Fibroblast of villous mesenchyme (primary cell): ENCODE data around the gene SLC4A2. TPM values are rescaled to one million over a fixed set of nuclear protein-coding genes. Genes with fewer than 3 reads are reported as not detected.

Experiments
- DNase-seq: peaks from one replicate; pipeline ENCODE4 v3.0.0-alpha.2; 2010; ENCODE audit warnings: low read depth
- H3K4me3 ChIP-seq: 2 replicates; pipeline ENCODE4 v1.5.1; 2011; ENCODE audit warnings: low read depth, mild to moderate bottlenecking, low read length
- CTCF ChIP-seq: IDR thresholded peaks from 2 replicates; pipeline ENCODE4 v1.5.1; 2012; ENCODE audit warnings: low read depth, mild to moderate bottlenecking, low read length; ENCODE audit not compliant: insufficient read depth
- total RNA-seq: library from RNA; depleted of rRNA; stranded (reverse); fragments of >200 nt; gene quantifications from 2 replicates; pipeline ENCODE4 v1.2.3, GENCODE V29; 2012

SLC4A2 gene
- total RNA-seq, 1 donor, result 85.5 TPM

GRCh38 chr7:151100921-151101320 lies 41.5 kb downstream of the SLC4A2 start:
- no peak overlapping the region for H3K4me3 ChIP-seq
- DNase-seq, result no peak
- no peak for TF ChIP-seq CTCF

- H3K4me3 ChIP-seq, result no peak overlapping the region
- no peak for TF ChIP-seq CTCF
- DNase-seq, result no peak
Measured at GRCh38 chr7:151101621-151102396, 42.4 kb downstream of the SLC4A2 start.

- no peak for DNase-seq
- TF ChIP-seq CTCF, result no peak
- H3K4me3 ChIP-seq, result no peak overlapping the region
Measured at GRCh38 chr7:151102991-151103390, 43.6 kb downstream of the SLC4A2 start.

- H3K4me3 ChIP-seq, result no peak overlapping the region
- no peak for DNase-seq
- TF ChIP-seq CTCF, result no peak
Measured at GRCh38 chr7:151103973-151104372, 44.6 kb downstream of the SLC4A2 start.

GRCh38 chr7:151104411-151105235 lies 45.2 kb downstream of the SLC4A2 start:
- no peak overlapping the region for H3K4me3 ChIP-seq
- DNase-seq, result peak; percentile 63
- no peak for TF ChIP-seq CTCF

- TF ChIP-seq CTCF, result no peak
- no peak overlapping the region for H3K4me3 ChIP-seq
- no peak for DNase-seq
Measured at GRCh38 chr7:151107882-151108281, 48.5 kb downstream of the SLC4A2 start.
